H9 (cell line): Measurements from ENCODE around the gene CLK3. TPM values are rescaled to one million over a fixed set of nuclear protein-coding genes. Genes with fewer than 3 reads are reported as not detected.

Source experiments
- DNase-seq: peaks from one replicate; pipeline ENCODE4 v3.0.0-alpha.2; 2017
- H2AFZ ChIP-seq: one replicate; pipeline ENCODE4 v1.6.1; 2013; ENCODE audit warnings: mild to moderate bottlenecking, low read length, control low read depth, moderate library complexity
- H2AK5ac ChIP-seq: 2 replicates; pipeline ENCODE4 v1.6.1; 2013; ENCODE audit warnings: low read length, control low read depth, mixed read lengths; ENCODE audit not compliant: insufficient read length
- H2BK120ac ChIP-seq: one replicate; pipeline ENCODE4 v1.6.1; 2013; ENCODE audit warnings: low read depth, mild to moderate bottlenecking, low read length, control low read depth, inconsistent platforms; ENCODE audit not compliant: poor library complexity, severe bottlenecking
- H2BK12ac ChIP-seq: 2 replicates; pipeline ENCODE4 v1.6.1; 2013; ENCODE audit warnings: low read length, control low read depth, mixed read lengths, low read depth; ENCODE audit not compliant: insufficient read length
- H2BK15ac ChIP-seq: 2 replicates; pipeline ENCODE4 v1.6.1; 2013; ENCODE audit warnings: low read depth, low read length, control low read depth
- H2BK20ac ChIP-seq: one replicate; pipeline ENCODE4 v1.6.1; 2013; ENCODE audit warnings: low read depth, mild to moderate bottlenecking, low read length, control low read depth, inconsistent platforms; ENCODE audit not compliant: poor library complexity, severe bottlenecking
- H2BK5ac ChIP-seq: 2 replicates; pipeline ENCODE4 v1.6.1; 2013; ENCODE audit warnings: low read length, control low read depth, mixed read lengths; ENCODE audit not compliant: insufficient read length
- H3K14ac ChIP-seq: 2 replicates; pipeline ENCODE4 v1.6.1; 2013; ENCODE audit warnings: low read length, control low read depth; ENCODE audit not compliant: insufficient read depth
- H3K18ac ChIP-seq: 2 replicates; pipeline ENCODE4 v1.6.1; 2013; ENCODE audit warnings: low read depth, mild to moderate bottlenecking, mixed read lengths, low read length, control low read depth; ENCODE audit not compliant: insufficient read length
- H3K23ac ChIP-seq: 2 replicates; pipeline ENCODE4 v1.6.1; 2013; ENCODE audit warnings: low read length, control low read depth, mixed read lengths, low read depth; ENCODE audit not compliant: insufficient read length
- H3K23me2 ChIP-seq: 2 replicates; pipeline ENCODE4 v1.6.1; 2013; ENCODE audit warnings: low read depth, mild to moderate bottlenecking, mixed read lengths, low read length, control low read depth; ENCODE audit not compliant: insufficient read length, poor library complexity, severe bottlenecking
- H3K27ac ChIP-seq: 2 replicates; pipeline ENCODE4 v1.5.1; 2013; ENCODE audit warnings: low read length, control low read depth, mixed read lengths, low read depth; ENCODE audit not compliant: insufficient read length
- H3K27me3 ChIP-seq: 2 replicates; pipeline ENCODE4 v1.6.1; 2013; ENCODE audit warnings: low read length, control low read depth, inconsistent platforms; ENCODE audit not compliant: insufficient read depth
- H3K4ac ChIP-seq: 2 replicates; pipeline ENCODE4 v1.6.1; 2013; ENCODE audit warnings: low read depth, mild to moderate bottlenecking, control low read depth, inconsistent platforms, low read length, moderate library complexity
- H3K4me1 ChIP-seq: 2 replicates; pipeline ENCODE4 v1.6.1; 2013; ENCODE audit warnings: low read length, control low read depth, inconsistent platforms; ENCODE audit not compliant: insufficient read depth
- H3K4me2 ChIP-seq: 2 replicates; pipeline ENCODE4 v1.6.1; 2013; ENCODE audit warnings: low read length, control low read depth, mixed read lengths; ENCODE audit not compliant: insufficient read length, insufficient read depth
- H3K56ac ChIP-seq: 2 replicates; pipeline ENCODE4 v1.6.1; 2013; ENCODE audit warnings: low read depth, mild to moderate bottlenecking, mixed read lengths, low read length, control low read depth; ENCODE audit not compliant: insufficient read length
- H3K79me1 ChIP-seq: 2 replicates; pipeline ENCODE4 v1.6.1; 2013; ENCODE audit warnings: low read depth, mild to moderate bottlenecking, moderate library complexity, low read length, control low read depth, inconsistent platforms; ENCODE audit not compliant: insufficient read depth, poor library complexity, severe bottlenecking
- H3K79me2 ChIP-seq: 2 replicates; pipeline ENCODE4 v1.6.1; 2013; ENCODE audit warnings: low read length, control low read depth, inconsistent platforms; ENCODE audit not compliant: insufficient read depth
- H3K9ac ChIP-seq: 2 replicates; pipeline ENCODE4 v1.6.1; 2013; ENCODE audit warnings: low read length, control low read depth, mixed read lengths; ENCODE audit not compliant: insufficient read length; ENCODE audit errors: extremely low read depth
- H3K9me3 ChIP-seq: one replicate; pipeline ENCODE4 v1.6.1; 2013; ENCODE audit warnings: low read depth, low read length, inconsistent platforms; ENCODE audit not compliant: control insufficient read depth
- H3T11ph ChIP-seq: one replicate; pipeline ENCODE4 v1.6.1; 2013; ENCODE audit warnings: mild to moderate bottlenecking, low read length, control low read depth, inconsistent platforms
- H4K20me1 ChIP-seq: one replicate; pipeline ENCODE4 v1.6.1; 2013; ENCODE audit not compliant: control insufficient read depth, insufficient read length, insufficient read depth
- H4K5ac ChIP-seq: 2 replicates; pipeline ENCODE4 v1.6.1; 2013; ENCODE audit warnings: low read depth, mild to moderate bottlenecking, mixed read lengths, low read length, control low read depth; ENCODE audit not compliant: insufficient read length
- H4K8ac ChIP-seq: replicated peaks from 2 replicates; pipeline ENCODE4 v1.6.1; 2013; ENCODE audit warnings: low read length, control low read depth, mixed read lengths, low read depth; ENCODE audit not compliant: insufficient read length
- H4K91ac ChIP-seq: 2 replicates; pipeline ENCODE4 v1.6.1; 2013; ENCODE audit warnings: low read depth, mild to moderate bottlenecking, moderate library complexity, mixed read lengths, low read length, control low read depth; ENCODE audit not compliant: insufficient read length
- H3K27ac Mint-ChIP-seq, 3 experiments: 2 replicates in 2 of 3; 3 replicates in 1 of 3; pipeline ENCODE4 v1.8.0; 2020 to 2021; ENCODE audit warnings: mixed read lengths in 3 of 3, mild to moderate bottlenecking in 1 of 3, moderate library complexity in 1 of 3
- H3K27me3 Mint-ChIP-seq: 2 replicates; pipeline ENCODE4 v1.8.0; 2021; ENCODE audit warnings: low read depth, mild to moderate bottlenecking, moderate library complexity, mixed read lengths
- H3K36me3 Mint-ChIP-seq, 3 experiments: 2 replicates in 2 of 3; 3 replicates in 1 of 3; pipeline ENCODE4 v1.8.0; 2020 to 2021; ENCODE audit warnings: low read depth in 3 of 3, mixed read lengths in 3 of 3; ENCODE audit not compliant: insufficient read depth in 1 of 3
- H3K4me1 Mint-ChIP-seq, 2 experiments: 2 replicates each; pipeline ENCODE4 v1.8.0; 2020; ENCODE audit warnings: mixed read lengths in 2 of 2
- H3K4me3 Mint-ChIP-seq, 2 experiments: 2 replicates in 1 of 2; 3 replicates in 1 of 2; pipeline ENCODE4 v1.8.0; 2020 to 2021; ENCODE audit warnings: mild to moderate bottlenecking in 2 of 2, mixed read lengths in 2 of 2, moderate library complexity in 1 of 2
- H3K9me3 Mint-ChIP-seq, 2 experiments: 2 replicates in 1 of 2; 3 replicates in 1 of 2; pipeline ENCODE4 v1.8.0; 2020; ENCODE audit warnings: mild to moderate bottlenecking in 2 of 2, mixed read lengths in 2 of 2, moderate library complexity in 1 of 2
- whole genome bisulfite sequencing: extraction: QIAGEN DNeasy Blood & Tissue Kit; methylation state at CpG from one replicate; pipeline ENCODE4 v1.1.7; 2013; ENCODE audit warnings: missing lambda C conversion rate, low lambda C conversion rate, mixed read lengths; ENCODE audit not compliant: insufficient read length; ENCODE audit errors: extremely low coverage; 5-methylcytosine and 5-hydroxymethylcytosine counted together
- total RNA-seq: library from RNA; stranded (reverse); gene quantifications from 2 replicates; pipeline ENCODE4 v1.2.1, GENCODE V29; 2021
- TF ChIP-seq, protein P1 (sequence below): fragments of 200-600 bp; sonication (generic); conservative IDR thresholded peaks from 3 replicates; pipeline ENCODE4 v1.8.0; 2021; ENCODE audit warnings: antibody characterized with exemption, mild to moderate bottlenecking

Gene CLK3
- total RNA-seq, 1 experiment from 2014 or later, result 40.8 TPM

DNA sequence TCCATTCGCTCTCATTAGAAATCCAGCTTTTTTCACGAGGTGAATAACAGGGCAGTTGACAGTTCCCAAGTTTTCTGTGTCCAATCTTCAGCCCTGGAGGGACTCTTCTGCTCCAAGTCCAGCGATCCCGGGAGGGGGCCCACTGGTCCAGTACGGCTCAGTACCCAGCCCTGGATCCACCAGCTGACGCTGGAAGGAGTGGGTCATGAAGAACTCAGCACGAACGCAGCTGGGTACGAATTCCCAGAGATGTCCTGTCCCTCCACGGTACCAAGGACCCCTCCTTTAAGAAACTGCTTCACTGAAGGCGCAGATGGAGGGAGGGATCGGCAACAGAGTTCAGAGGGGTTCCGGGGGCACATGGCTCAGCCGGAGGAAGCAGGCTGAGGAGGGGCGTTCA, 16.5 kb upstream of the CLK3 start:
- Histone ChIP-seq H2AFZ (no peak overlapping the region), H3K23me2 (no peaks in the 10 kb centered on the region), H4K5ac (no peak overlapping the region), H3K4me2 (no peak overlapping the region), H3K4ac (no peak overlapping the region), H3K18ac (no peak overlapping the region), H3K79me1 (no peaks in the 10 kb centered on the region), H3K4me1 (no peaks in the 10 kb centered on the region), H3T11ph (no peak overlapping the region), H3K79me2 (no peaks in the 10 kb centered on the region), H2BK5ac (no peak overlapping the region), H3K9me3 (no peaks in the 10 kb centered on the region), H3K23ac (no peak overlapping the region), H4K20me1 (no peaks in the 10 kb centered on the region), H2BK12ac (no peak overlapping the region), H4K91ac (no peak overlapping the region), H2BK20ac (no peak overlapping the region), H3K27ac (no peak overlapping the region), H3K9ac (no peak overlapping the region), H2BK120ac (no peak overlapping the region), H4K8ac (no peak overlapping the region), H3K14ac (no peak overlapping the region; the same call in 1 of the 2 replicates), H2AK5ac (no peak overlapping the region), H3K56ac (no peak overlapping the region), H2BK15ac (no peak overlapping the region), H3K27me3 (no peaks in the 10 kb centered on the region; the same call in 1 of the 2 replicates)
- Mint-ChIP-seq H3K4me3 (no peak overlapping the region), H3K27me3 (peaks cover 2% of the 10 kb centered on the region), H3K36me3 (peaks cover 10 to 43% (median 42%) of the 10 kb centered on the region in 3 experiments), H3K4me1 (peaks cover 10 to 22% of the 10 kb centered on the region in 2 experiments), H3K9me3 (no peaks in the 10 kb centered on the region; a peak in 1 of 5 replicates), H3K27ac (no peak overlapping the region; a peak in 1 of 7 replicates)
- no CpG with 5 or more reads among the region's 15 CpGs for WGBS
- no peak for DNase-seq
- TF ChIP-seq, protein P1, sequence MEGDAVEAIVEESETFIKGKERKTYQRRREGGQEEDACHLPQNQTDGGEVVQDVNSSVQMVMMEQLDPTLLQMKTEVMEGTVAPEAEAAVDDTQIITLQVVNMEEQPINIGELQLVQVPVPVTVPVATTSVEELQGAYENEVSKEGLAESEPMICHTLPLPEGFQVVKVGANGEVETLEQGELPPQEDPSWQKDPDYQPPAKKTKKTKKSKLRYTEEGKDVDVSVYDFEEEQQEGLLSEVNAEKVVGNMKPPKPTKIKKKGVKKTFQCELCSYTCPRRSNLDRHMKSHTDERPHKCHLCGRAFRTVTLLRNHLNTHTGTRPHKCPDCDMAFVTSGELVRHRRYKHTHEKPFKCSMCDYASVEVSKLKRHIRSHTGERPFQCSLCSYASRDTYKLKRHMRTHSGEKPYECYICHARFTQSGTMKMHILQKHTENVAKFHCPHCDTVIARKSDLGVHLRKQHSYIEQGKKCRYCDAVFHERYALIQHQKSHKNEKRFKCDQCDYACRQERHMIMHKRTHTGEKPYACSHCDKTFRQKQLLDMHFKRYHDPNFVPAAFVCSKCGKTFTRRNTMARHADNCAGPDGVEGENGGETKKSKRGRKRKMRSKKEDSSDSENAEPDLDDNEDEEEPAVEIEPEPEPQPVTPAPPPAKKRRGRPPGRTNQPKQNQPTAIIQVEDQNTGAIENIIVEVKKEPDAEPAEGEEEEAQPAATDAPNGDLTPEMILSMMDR, result no peak
